Measurements from ENCODE around the gene LPP.

- TF ChIP-seq POLR2A (IDR thresholded peaks at IDR 0.05; ENCODE audit: low read depth): no peak
- TF ChIP-seq CTCF (IDR thresholded peaks at IDR 0.05): no peak
These were observed 354.5 kb downstream of the LPP start for GRCh38 chr3:188508454-188508853.
